MV-4-11 (cell line): ENCODE data around the gene C1R.
"Not testable (repeated sequence)": the region's sequence is repeated elsewhere in the genome, so short reads cannot be mapped to it uniquely, and the experiment has no call there.

Source experiments
- DNase-seq: peaks from one replicate; lab custom pipeline; 2025; lab: John Stamatoyannopoulos, UW

C1R gene

DNA sequence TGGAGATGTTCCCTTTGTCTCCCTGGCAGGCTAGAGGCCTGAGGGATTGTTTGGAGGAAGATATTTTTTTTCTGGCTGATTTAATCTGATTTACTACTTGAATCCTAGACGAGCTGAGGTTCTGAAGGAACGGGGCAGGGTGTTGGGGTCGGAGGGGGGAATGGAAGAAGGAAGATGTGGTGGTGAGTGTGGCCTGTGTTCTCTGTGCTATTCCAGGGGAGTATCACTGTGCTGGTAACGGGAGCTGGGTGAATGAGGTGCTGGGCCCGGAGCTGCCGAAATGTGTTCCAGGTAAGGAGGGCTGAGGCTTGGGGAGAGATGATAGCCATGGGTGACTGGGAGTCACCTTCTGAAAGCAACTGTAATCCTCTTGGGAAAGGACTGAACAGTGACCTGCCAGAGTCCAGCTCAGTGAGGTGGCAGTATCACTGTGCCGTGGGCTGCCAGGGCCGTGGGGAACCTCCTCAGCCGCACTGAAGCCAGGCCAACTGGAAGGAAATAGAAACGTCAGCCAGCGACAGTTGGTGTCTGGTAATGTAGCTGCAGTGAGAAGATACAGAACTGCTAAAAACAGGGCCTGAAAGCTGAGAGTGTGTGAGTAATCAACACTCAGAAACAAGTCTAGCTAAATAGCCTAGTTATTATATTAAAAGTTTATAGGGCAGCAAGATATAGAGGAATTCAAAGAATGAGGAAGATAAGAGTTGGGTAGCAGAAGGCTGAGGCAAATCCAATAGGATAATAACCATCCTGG is 23.8 kb downstream of the C1R start:
- no peak for DNase-seq

DNA sequence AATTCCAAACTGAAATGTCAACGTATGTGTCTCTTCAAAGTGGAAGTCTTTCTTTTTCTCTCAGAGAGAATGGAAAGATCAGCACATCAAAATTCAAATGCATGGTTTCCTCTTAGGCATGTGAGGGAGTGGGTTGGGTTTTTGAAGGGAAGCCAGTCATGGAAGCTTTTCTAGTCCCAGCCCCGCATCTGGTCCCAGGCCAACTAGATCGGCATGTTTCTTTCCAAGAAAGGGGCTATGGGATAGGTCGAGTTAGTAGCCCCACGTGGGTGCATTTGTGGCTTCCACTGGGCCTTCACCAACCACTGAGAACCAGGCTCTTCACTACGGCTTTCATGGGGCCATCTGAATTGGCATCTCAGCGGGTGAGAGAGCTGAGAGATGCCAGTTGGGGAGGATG is 25.1 kb downstream of the C1R start:
- DNase-seq: no peak

DNA sequence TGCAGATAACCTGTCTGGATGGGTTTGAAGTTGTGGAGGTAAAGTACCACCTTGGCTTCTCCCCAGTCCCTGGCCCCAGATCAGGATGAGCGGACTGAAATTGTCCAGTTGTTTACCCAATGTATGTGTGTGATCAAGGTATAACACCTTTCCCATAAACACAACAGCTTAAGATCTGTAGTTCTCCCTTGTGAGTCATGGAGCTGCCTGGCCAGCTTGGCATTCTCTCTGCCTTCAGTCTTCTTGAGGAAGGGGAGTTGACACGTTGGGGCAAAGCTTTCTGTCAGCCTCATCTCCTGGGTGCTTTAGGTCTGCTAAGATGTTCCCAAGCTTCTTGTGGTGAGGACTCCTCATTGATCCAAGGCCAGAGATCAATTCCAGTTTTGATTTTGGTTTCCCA is 25.6 kb downstream of the C1R start:
- DNase-seq: no peak

DNA sequence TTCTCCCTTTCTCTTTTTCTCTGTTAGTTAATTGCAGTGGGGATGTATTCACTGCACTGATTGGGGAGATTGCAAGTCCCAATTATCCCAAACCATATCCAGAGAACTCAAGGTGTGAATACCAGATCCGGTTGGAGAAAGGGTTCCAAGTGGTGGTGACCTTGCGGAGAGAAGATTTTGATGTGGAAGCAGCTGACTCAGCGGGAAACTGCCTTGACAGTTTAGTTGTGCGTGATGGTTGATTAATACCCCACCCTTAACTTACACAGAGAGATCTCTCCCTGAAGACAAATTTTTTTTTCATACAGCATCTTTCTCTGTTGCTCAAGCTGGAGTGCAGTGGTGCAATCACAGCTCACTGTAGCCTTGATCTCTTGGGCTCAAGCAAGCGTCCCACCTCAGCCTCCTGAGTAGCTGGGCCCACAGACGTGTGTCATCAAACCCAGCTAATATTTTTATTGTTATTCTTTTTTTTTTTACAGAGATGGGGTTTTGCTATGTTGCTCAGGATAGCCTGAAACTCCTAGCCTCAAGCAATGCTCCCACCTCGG is 27.1 kb downstream of the C1R start:
- no peak for DNase-seq

DNA sequence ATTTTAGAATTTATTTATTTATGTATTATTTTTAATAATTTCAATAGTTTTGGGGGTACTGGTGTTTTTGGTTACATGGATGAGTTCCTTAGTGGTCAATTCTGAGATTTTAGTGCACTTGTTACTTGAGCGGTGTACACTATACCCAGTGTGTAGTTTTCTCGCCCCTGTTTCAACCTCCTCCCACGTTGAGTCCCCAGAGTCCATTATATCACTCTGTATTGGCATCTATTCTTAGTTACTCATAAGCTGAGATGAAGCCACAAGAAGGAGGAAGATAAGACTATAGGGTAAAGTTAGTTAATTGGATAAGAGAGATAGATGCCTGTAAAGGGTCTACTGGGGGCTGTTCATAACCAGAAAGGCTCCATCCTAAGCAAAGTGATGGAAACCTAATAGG is 27.7 kb downstream of the C1R start:
- DNase-seq: no peak

DNA sequence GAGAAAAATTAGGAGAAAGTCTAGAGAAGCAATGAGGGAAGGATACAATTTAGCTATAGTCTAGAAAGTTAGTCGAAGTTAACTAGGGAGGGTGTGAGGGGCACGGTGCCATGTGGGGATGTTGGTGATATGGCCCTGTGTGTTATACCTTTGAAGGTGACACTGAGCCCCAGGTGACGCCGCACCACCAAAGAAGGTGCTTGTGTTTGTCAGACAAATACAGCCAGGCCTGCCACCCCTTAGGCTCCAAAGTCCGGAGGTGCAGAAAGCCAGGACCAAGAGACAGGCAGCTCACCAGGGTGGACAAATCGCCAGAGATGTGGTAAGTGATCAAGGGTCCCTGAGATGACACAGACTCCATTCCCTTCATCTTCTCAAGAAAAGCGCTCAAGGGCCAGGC is 30.6 kb downstream of the C1R start:
- no peak for DNase-seq

DNA sequence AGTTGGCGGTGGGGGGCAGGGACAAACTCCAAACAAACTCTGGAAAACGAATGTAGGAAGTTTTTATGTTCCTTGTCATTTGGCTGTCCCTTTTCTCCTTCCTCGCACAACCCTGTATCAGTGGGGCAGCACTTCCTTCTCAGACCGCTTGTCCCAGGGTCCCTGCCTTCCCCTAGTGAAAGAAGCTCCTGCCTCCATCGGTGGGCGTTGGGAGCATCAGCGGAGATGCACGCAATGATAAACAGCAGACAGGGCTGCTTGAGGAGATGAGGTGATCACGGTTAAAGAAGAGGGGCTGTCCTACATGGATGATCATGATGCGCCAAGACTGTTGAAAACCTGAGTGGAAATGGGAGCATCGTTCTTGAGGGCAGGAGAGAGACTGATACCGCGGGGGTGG is 31.1 kb downstream of the C1R start:
- DNase-seq: no peak

DNA sequence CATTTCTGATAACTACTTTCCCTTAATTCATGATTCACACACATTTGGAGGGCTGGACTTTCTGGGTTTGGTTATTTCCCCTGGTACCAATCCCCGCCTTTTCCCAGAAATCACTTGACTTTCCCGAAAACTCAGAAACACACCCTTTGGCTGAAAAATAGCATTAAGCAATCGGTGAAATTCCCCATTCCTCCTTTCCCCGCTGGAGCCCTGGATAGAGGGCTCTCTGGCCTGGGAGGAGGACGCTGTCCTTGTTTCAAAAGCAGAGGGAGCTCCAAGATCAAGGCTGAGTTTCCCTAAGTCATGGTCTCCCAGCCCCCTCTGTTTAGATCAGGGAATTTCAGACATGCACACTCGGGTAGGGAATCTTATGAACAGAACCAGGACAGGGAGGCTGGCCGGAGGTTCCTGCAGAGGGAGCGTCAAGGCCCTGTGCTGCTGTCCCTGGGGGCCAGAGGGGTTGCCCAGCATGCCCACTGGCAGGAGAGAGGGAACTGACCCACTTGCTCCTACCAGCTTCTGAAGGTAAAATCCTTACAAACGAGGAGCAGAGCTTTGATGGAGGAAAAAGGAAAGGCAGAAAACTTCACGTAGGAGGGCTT is 31.8 kb downstream of the C1R start, which contains the start of gene C1S:
Gene C1S, plus strand, starts transcription at position 366 of the 602 bp plus-strand sequence. CDS start 1,195 bp downstream, outside the sequence.
- DNase-seq: no peak

DNA sequence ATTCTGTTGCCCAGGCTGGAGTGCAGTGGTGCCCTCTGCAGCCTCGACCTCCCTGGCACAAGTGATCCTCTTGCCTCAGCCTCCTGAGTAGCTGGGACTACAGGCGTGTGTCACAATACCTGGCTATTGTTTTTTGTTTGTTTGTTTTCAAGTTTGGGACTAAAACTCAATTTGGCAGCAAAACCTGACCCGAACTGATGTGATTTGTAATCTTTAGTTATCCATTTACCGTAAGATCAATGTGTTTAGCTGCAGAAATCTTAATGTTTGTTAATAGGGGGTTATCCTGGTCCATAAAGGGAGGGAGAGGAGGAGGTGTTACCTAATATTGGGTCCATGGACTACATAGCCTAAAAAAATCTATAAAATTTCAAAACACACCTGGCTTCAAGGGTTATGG is 32.5 kb downstream of the C1R start:
- no peak for DNase-seq

DNA sequence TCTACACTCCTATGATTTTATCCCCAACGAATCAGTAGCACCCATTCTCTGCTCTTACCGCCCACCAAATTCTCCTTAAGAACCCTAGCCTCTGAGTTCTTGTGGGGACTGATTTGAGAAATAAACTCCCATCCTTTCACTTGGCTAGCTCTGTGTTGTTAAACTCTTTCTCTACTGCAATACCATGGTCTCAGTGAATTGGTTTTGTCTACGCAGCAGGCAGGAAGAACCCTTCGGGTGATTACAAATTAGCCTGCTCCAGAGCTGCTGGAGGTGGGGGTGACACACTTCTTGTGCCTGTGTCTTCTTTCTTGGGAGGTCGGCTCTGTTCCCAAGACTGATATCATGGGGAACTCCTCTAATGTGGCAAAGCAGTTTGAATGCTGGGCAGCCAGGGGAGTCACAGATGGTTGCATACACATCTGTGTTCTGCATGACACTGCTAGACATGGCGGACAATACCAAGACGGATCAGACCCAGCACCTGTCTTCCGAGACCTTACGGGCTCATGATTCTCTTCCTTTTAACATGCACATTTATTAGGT is 33.3 kb downstream of the C1R start:
- no peak for DNase-seq

DNA sequence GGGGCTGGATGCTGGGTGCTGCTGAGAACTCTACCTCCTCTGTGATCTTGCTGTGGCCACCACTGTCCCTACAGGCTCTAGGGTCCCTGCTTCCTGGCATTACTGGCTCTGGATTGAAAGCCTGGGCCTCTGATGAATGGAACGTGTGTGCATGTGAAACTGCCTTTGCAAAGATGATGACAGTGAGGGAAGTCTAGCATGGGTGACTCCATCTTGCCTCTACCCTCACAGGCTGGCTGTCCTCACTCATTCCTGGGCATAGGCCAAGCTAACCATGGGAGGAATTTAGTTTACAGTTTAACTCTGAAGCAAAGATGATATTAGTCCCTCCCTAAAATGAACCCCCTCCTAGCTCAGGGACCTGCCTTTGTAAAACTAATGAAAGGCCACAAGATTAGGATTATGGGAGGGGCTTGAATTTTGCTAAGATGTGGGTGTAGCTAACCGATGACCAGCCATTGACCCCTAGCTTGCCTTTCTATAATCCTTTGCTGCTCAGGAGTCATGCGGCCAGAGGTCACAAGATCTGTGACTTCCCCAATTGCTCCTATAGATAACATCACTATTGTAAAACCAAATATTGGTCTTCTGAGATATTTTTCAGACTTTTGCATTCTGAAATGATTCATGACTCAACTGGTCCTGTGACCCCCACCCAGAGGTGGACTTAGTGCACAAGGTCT is 33.9 kb downstream of the C1R start:
- DNase-seq: peak; percentile 80

DNA sequence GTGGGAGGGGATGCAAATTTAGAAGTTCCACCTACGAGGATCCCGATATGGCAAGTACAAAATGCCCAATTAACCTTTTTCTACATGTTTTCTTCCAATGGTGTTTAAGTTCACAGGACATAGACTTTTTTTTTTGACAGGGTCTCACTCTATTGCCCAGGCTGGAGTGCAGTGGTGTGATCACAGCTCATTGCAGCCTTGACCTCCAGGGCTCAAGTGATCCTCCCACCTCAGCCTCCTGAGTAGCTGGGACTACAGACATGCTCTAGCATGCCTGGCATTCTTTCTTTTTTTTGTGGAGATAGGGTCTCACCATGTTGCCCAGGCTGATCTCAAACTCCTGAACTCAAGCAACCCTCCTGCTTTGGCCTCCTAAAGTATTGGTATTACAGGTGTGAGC is 36.5 kb downstream of the C1R start:
- not testable (repeated sequence) for DNase-seq

DNA sequence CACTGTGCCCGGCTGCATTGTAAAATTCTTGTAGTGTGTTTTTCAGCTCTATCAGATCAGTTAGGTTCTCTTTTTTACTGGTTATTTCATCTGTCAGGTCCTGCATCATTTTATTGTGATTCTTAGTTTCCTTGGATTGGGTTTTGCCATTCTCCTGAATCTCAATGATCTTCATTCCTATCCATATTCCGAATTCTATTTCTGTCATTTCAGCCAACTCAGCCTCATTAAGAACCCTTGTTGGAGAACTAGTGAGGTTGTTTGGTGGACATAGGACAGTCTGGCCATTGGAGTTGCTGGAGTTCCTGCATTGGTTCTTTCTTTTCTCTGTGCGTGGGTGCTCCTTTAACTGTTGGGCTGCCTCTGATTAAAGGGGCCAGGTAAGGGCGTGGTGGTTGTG is 37.3 kb downstream of the C1R start:
- no peak for DNase-seq

DNA sequence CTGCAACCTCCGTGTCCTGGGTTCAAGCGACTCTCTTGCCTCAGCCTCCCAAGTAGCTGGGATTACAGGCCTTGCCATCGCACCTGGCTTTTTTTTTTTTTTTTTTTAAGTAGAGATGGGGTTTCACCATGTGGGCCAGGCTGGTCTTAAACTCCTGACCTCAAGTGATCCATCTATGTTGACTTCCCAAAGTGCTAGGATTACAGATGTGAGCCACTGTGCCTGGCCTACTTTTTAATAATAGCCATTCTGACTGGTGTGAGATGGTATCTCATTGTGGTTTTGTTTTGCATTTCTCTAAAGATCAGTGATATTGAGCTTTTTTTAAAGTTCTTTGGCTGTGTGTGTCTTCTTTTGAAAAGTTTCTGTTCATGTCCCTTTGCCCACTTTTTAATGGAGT is 42.3 kb downstream of the C1R start:
- DNase-seq: not testable (repeated sequence)

DNA sequence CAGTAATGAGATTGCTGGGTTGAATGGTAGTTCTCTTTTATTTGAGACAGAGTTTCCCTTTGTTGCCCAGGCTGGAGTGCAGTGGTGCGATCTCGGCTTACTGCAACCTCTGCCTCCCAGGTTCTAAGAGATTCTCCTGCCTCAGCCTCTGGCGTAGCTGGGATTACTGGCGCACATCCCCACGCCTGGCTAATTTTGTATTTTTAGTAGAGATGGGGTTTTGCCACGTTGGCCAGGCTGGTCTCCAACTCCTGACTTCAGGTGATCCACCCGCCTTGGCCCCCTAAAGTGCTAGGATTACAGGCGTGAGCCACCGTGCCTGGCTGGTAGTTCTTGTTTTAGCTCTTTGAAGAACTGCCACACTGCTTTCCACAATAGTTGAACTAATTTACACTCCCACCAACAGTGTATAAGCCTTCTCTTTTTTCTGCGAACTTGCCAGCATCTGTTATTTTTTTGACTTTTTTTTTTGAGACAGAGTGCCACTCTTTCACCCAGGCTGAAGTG is 42.7 kb downstream of the C1R start:
- DNase-seq: not testable (repeated sequence)

DNA sequence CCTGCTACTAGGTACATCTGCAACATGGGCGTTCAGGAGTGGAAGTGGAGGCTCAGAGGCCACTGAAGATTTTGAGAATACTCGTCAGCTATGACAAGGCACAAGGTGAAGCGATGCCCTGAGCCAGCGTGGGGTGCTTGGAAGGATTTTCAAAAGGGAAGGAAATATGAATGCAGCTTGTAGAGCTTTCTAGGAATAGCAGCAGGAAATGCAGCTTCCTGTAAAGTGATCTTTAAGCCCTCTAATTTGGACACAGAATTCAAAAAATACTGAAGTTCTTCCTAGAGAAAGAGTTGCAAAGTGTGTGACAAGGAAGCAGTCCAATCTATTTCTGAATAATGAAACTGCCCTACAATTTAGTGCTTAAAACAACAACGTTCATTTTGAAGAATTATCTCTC is 44.9 kb downstream of the C1R start:
- DNase-seq: peak; percentile 50

DNA sequence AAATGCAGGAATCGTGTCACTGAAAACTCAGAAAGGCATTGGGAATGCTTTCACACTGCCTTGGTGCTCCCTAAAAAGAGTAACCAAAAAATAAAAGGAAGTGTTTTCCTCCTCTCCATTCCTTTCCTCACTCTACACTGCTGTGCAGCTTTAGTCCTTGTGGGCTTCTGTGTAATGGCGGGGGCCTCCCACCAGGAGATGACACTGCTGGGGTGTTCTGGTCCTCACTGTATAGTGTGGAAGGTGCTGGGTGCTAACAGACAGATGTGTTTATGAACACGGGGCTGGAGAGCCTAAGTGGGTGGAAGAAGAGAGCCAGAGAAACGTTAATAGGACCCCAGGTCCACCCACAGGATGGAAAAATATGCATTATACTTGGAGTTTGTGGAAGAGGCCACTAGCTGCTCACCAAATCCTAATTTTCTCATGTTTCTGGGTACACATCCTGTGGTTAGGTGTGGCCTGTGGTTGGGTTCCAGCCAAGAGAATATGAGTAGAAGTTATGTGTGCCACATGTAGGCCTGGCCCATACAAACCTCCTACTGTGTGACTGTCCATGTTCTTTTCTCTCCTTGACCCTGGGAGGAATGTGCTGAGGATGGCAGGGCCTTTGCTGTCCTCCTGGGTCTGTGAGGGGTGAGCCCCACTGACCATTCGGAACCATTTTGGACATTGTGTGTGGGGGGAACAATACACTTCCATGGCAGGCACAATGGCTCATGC is 45.7 kb downstream of the C1R start:
- no peak for DNase-seq

DNA sequence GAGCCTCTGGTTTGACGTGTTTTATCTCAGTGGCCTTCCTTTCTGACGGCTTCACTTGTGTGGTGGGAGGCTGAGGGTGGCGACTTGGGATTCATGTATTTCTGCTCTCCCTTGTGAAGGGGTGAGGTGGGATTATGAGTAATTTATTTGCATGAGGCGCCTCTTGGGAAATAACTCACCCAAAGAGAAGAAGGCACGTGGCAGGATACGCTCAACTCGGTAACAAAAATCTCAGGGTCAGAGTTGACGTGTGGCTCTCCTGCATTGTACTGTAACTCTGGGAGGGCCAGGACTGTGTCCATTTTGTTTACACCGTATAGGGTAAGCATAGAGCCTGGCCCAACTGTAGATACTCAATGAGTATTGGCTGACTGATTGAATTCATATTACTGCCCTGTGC is 46.3 kb downstream of the C1R start:
- no peak for DNase-seq

DNA sequence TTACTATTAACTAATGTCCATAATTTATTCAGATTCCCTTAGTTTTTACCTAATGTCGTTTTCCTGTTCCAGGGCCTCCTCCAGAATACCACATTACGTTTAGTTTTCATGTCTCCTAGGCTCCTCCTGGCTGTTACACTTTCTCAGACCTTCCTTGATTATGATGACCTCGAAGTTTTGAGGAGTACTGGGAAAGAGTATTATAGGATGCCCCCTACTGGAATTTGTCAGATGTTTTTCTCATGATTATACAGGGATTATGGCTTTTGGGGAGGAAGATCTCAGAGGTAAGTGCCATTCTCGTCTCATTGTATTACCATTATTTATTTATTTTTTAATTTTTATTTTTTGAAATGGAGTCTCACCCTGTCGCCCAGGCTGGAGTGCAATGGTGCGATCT is 49.4 kb downstream of the C1R start:
- DNase-seq: peak; percentile 35

DNA sequence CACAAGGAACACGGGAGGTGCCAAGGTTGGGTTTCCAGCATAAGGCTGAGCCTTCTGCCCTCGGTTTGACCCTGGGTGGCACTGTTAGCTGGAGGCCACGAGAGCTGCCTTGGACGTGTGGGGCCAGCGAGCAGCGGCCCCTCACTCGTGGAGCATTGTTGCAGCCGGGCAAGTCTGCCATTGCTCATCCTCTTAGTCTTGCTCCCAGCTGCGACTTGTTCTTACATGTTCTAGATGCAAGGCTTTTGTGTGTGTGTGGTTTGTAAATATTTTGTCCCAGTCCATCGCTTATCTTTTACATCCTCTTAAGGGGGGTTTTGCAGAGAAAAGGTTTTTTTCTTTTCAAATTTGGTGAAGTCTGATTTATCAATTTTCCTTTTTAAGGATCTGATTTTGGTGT is 52.8 kb downstream of the C1R start:
- no peak for DNase-seq

DNA sequence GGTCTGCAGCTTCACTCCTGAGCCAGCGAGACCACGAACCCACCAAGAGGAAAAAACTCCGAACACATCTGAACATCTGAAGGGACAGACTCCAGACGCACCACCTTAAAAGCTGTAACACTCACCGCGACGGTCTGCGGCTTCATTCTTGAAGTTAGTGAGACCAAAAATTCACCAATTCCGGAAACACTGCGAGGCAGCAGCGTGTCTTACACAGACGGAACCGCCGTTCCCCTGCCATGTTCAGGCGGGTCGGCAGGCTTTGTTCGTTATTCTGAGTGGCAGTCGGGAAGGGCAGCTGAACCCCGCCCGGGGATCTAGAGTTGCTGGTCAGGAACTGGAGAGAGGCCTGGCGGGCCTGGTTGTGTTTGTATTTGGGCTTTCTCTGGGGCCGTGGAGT is 53.7 kb downstream of the C1R start:
- no peak for DNase-seq

DNA sequence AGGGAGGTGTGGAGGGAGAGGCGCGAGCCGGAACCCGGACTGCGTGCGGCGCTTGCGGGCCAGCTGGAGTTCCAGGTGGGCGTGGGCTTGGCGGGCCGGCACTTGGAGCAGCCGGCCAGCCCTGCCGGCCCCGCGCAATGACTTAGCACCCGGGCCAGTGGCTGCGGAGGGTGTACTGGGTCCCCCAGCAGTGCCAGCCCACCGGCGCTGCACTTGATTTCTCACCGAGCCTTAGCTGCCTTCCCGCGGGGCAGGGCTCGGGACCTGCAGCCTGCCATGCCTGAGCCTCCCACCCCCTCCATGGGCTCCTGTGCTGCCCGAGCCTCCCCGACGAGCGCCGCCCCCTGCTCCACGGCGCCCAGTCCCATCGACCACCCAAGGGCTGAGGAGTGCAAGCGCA is 54.8 kb downstream of the C1R start:
- DNase-seq: not testable (repeated sequence)
